GM10248 (cell line): ENCODE measurements around the gene SYK.

ENCODE experiments used
- CTCF ChIA-PET: fragments of 300-600 bp; sonication (Branson Sonifier 250); formaldehyde crosslinking; extraction: SDS; loops from one replicate; lab custom pipeline; 2021; ENCODE audit warnings: antibody characterized with exemption; lab: Yijun Ruan, JAX
- POLR2A ChIA-PET: fragments of 350-650 bp; sonication (Branson Sonifier 250); formaldehyde crosslinking; extraction: SDS; loops from one replicate; lab custom pipeline; 2020; ENCODE audit warnings: antibody characterized with exemption; lab: Yijun Ruan, JAX
- DNase-seq: peaks from one replicate; pipeline ENCODE4 v3.0.0; 2012; ENCODE audit errors: extremely low spot score
- TF ChIP-seq, protein P1 (sequence below): IDR thresholded peaks from 2 replicates; pipeline ENCODE4 v1.5.1; 2012; ENCODE audit warnings: mild to moderate bottlenecking, low read depth; ENCODE audit errors: extremely low read depth, missing control alignments, control extremely low read depth

The SYK gene

DNA sequence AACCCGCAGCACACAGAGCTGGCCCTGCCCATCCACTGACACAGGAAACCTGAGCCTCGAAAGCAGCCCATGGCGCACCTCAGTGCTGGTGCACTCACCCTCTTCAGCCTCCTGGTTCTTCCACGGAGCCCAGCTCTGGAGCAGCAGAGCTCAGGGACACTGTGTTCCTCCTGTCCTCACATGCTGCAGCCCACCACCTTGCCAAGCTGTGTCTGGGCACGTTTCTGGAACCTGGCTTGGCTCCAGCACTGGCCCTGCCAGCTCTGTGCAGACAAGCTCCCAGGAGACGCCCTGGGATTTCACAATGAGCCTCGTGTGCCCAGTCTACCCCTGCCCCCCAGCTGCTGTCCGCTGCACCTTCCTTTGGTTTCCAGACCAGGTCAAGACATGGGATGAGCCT is 119.5 kb downstream of the SYK start:
- ChIA-PET POLR2A (no interaction called here), CTCF (interaction anchor here (1.6 kb wide), 1 partner anchor 24 kb away, joined by 3 read pairs; no protein-coding TSS in a partner anchor)
- TF ChIP-seq, protein P1, sequence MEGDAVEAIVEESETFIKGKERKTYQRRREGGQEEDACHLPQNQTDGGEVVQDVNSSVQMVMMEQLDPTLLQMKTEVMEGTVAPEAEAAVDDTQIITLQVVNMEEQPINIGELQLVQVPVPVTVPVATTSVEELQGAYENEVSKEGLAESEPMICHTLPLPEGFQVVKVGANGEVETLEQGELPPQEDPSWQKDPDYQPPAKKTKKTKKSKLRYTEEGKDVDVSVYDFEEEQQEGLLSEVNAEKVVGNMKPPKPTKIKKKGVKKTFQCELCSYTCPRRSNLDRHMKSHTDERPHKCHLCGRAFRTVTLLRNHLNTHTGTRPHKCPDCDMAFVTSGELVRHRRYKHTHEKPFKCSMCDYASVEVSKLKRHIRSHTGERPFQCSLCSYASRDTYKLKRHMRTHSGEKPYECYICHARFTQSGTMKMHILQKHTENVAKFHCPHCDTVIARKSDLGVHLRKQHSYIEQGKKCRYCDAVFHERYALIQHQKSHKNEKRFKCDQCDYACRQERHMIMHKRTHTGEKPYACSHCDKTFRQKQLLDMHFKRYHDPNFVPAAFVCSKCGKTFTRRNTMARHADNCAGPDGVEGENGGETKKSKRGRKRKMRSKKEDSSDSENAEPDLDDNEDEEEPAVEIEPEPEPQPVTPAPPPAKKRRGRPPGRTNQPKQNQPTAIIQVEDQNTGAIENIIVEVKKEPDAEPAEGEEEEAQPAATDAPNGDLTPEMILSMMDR: no peak
- DNase-seq: no peak

DNA sequence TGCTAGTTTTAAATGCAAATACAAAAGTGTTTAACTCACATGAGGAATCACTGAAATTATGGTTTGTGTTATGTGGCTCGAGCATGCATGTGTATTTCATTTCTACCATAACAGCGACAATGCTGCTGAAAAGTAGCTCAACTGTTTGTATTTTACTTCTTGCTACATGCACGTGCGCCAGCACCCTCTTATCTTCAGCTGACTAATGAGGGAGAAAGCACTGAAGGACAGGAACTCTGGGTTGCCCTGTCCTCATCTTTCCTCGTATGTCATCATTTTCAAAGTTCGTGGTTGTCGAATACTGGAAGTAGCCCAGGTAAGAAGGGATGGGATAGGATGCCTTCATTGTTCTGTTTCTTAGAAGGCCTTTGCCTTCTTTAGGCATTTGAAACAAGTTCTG is 120.3 kb downstream of the SYK start:
- DNase-seq: no peak
- TF ChIP-seq, protein P1: no peak
- CTCF ChIA-PET: interaction anchor here (1.4 to 1.6 kb wide), 2 partner anchors 23 to 505 kb away, joined by 3 to 6 read pairs; no protein-coding TSS in a partner anchor
- POLR2A ChIA-PET: no interaction called here

DNA sequence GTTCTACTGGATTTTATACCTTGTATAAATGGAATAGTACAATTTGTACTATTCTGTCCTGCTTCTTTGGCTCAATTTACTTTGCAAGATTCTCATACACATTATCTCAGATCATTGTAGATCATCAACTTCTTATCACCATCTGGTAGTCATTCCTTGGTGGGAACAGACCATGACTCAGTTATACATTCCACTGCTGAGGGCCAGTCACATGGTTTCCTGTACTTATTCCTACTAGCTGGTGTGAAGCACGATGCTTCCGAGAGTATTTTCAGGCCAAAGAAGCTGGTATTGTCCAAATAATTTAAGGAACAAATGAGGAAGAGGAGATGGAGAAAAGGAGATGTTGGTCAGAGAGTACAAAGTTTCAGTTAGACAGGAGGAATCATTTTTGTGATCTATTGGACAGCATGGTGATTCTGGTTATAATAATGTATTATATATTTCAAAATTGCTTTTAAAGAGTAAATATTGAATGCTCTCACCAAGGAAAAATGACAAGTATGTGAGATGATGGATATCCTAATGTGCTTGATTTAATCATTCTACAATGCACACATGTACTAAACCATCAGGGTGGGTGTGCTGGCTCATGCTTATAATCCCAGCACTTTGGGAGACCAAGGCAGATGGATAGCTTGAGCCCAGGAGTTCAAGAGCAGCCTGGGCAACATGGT is 124.1 kb downstream of the SYK start:
- CTCF ChIA-PET: interaction anchor here (3.3 kb wide), 1 partner anchor 10 kb away, joined by 9 read pairs; no protein-coding TSS in a partner anchor
- no peak for DNase-seq
- POLR2A ChIA-PET: no interaction called here
- TF ChIP-seq, protein P1: no peak

DNA sequence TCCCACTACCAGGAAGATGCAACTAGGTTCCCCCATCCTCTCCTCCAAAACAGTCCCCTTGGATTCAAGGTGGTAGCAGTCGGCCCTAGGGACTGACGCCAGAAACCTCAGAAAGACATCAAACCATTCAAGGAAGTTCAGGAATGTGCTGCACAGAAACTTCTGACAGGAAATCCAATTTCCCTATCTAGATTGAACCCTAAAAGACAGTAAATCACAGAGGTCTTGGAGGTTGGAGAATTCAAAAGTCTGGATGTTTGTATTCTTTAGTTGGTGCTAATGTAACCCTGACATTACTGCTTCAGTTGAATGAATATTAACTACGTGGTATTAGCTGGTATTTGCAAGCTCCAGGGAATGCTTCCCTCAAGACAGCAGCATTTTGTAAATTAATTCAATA is 125.3 kb downstream of the SYK start:
- DNase-seq: no peak
- TF ChIP-seq, protein P1: no peak
- POLR2A ChIA-PET: no interaction called here
- CTCF ChIA-PET: interaction anchor here (3.3 kb wide), 1 partner anchor 12 kb away, joined by 9 read pairs; no protein-coding TSS in a partner anchor

DNA sequence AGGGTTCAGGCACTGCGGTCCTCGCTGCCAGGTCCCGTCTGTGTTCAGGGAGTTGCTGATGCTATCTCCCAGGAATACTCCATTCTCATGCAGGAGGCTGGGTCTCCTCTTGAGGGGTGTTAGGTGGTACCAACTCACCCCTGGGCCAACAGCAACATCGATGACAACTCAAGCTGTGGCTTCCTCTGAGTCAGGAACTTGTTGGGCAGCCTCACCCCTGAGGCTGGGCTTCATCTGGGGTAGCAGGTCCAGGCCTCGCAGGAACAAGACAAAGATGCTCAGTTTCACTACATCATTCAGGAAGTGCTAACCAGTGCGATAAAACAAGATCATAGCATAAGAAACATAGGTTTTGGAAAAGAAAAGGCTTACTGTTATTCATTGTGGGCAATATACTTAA is 125.9 kb downstream of the SYK start:
- TF ChIP-seq, protein P1: no peak
- ChIA-PET POLR2A (no interaction called here), CTCF (interaction anchor here (1.3 to 3.3 kb wide), 2 partner anchors 12 to 57 kb away, joined by 3 to 9 read pairs; no protein-coding TSS in a partner anchor)
- no peak for DNase-seq

DNA sequence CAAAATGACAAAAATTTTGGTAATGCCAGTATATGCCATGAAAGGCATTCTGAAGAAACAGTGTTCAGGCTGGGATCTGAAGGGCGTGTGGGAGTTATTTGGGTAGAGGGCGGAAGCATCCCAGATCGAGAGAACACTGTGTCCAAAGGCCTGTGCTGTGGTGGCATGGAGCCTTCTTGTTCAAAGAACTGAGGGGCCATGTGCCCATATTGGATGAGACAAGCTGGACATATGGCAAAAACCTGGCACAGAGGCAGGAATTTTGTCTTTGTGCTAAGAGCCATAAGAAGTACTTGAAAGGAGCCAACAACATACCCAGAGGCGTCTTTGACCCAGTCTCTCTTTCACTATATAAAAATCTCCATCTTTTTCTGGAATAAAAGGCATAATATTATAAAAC is 128.0 kb downstream of the SYK start:
- POLR2A ChIA-PET: no interaction called here
- TF ChIP-seq, protein P1: no peak
- CTCF ChIA-PET: interaction anchor here (1.0 to 2.5 kb wide), 3 partner anchors 12 to 504 kb away, joined by 3 to 11 read pairs (median 3); no protein-coding TSS in a partner anchor
- DNase-seq: no peak
